Epidermal melanocyte (primary cell): ENCODE results near the gene RAPGEF1.
"Not testable (repeated sequence)": the region's sequence is repeated elsewhere in the genome, so short reads cannot be mapped to it uniquely, and the experiment has no call there.

ENCODE experiments used
- DNase-seq: peaks from one replicate; pipeline ENCODE4 v3.0.0; 2011; ENCODE audit warnings: low spot score; ENCODE audit not compliant: insufficient read length

The RAPGEF1 gene

GRCh38 chr9:131671133-131671520 is 68.7 kb downstream of the RAPGEF1 start:
- DNase-seq: no peak

DNA sequence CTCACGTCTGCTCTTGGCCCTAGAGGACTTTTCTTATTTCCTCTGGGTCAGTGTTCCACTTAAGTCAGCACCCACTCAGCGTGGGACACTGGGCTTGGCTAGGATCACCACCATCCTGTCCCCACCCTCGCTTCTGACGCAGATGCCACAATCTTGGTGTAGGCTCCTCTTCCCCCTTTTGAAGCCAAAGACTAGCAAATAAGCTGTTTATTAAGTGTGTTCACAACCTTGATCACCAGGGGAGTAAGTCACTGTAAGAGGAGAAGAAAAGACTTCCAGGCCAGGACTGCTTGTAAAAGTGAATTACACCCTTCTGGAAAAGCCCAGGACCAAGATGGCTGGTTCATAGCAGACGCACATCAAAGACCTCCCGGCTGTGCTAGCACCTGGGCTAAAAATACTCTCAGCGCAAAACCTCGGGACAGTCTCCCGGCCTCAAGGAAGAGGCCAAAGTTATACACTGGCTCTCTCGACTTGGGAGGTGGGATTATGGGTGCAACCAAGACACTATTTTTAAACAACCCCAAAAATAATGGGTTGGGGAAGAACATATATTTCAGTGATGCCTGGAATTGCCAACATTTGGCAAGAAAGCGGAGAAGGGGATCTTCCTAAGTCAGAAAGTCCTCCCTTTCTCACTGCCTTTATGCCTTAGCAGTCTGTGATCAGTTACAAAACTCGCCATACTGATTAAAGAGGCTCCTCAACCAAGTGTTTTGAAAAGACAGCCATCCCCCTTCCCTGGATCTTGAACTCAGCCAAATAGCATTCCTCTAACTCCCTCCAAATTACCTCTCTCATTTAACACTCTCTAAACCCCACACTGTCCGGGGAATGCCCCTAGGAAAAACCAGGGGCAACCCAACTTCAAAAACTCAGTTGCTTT is 69.4 kb downstream of the RAPGEF1 start:
- no peak for DNase-seq

DNA sequence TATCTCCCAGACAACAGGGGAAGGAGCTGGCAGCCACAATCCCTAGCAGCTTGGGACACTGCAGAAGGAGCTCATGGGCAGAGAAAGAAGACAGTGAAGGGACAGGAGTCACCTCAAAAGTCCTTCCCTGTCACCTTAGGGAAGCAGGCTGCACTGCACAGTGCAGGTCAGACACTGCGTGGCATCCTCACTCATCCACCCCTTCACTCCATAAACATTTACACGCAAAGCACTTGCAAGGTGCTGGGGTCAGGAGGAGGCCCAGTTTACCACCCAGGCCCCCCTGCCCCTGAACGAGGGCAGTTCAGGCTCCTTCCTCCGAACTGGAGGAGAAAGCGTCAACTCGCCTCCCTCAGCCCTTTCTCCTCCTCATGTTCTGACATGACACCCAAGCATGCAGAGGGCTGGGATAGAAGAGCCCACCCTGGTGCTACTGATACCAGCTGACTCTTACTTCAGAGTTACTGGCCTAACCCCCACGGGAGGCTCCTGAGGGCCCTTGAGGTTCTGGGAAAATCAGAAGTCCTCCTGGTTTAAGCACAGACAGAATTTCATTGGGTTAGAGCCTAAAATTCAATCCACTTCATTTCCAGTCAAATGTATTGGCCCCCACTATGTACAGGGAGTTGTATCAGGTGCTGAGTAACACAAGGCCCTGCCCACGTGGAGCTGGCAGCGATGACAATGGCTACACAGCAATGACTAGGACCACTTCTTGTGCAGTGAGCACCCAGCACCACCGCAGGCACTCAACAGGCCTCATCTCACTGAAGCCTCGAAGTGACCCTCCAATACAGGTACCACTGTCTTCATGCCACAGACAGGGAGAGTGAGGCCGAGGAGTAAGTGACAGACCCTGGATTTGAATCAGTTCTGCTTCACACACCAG is 70.4 kb downstream of the RAPGEF1 start:
- no peak for DNase-seq

DNA sequence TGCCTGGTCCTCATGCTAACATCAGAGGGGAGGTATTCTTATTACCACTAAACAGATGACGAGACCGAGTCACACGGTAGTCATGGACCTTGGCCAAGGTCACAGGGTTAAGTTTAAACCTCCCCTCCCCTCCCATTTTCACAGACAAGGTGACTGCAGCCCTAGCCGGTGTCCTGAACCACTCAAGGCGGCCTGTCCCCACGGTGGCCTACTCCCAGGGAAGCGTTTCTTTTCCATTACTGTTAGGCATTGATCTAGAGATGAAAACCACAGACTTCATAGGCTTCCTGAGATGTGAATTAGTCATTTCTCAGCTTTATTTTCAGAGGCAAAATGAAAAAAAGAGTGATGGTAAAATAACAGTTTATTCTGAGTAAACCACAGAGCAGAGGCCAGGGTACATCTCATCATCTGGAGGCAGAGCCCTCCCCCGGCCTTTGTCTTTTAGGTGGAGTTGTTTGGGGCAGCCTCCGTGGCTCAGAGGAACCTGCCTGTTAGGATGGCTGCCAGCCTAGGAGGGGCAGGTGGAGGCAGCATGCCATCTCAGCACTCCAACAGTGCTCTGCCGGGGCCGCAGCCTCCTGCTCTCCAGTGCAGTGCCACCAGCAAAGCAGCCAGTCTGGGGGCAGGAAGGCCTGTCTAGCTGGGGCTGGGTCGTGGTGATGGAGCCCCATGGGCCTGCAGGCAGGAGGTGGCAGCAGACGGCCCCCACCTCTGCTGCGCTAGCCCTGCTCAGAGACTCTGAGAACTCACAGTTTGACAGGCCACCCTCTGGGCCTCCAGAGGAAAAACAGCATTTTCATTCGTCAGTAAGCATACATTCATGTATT is 71.2 kb downstream of the RAPGEF1 start:
- no peak for DNase-seq

- DNase-seq: no peak
Observed at GRCh38 chr9:131668057-131668438, 71.8 kb downstream of the RAPGEF1 start.

- DNase-seq: no peak
Observed at GRCh38 chr9:131667576-131667975, 72.3 kb downstream of the RAPGEF1 start.

- no peak for DNase-seq
Observed at GRCh38 chr9:131666774-131667173, 73.1 kb downstream of the RAPGEF1 start.

DNA sequence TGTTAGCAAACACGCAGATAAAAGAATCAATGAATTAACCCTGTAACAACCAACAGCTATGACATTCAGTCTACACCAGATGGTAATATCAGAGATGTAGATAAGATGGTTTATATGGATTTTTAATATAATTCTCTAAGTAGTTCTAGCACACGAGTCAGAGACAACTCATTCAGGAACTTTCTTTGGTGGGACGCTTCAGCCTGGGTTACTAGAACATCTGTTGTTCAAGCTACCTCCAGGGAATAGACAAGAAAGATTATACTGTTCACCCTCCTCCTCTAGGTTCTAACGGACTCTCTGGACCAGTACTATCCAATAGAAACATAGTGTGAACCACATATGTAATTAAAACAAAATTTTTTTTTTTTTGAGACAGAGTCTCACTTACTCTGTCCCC is 73.8 kb downstream of the RAPGEF1 start:
- no peak for DNase-seq

DNA sequence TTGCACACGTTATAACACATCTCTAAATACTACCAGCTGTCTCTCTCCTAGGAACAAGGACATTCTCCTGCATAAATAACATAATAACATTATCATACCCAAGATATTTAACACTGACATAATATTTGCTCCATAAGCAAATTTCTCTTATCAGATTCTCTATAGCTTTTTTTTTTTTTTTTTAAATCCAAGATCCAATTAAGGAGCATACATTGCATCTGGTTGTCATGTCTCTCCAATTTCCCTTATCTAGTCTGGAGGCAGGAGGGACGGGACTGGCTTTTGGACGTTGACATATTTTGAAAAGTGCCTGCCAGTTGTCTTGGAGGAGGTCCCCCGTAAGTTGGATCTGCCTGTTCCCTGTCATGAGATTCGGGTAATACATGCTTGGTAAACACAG is 76.6 kb downstream of the RAPGEF1 start:
- DNase-seq: no peak

- not testable (repeated sequence) for DNase-seq
Observed at GRCh38 chr9:131662289-131662621, 77.6 kb downstream of the RAPGEF1 start.

- no peak for DNase-seq
Observed at GRCh38 chr9:131661568-131662288, 78.1 kb downstream of the RAPGEF1 start.

DNA sequence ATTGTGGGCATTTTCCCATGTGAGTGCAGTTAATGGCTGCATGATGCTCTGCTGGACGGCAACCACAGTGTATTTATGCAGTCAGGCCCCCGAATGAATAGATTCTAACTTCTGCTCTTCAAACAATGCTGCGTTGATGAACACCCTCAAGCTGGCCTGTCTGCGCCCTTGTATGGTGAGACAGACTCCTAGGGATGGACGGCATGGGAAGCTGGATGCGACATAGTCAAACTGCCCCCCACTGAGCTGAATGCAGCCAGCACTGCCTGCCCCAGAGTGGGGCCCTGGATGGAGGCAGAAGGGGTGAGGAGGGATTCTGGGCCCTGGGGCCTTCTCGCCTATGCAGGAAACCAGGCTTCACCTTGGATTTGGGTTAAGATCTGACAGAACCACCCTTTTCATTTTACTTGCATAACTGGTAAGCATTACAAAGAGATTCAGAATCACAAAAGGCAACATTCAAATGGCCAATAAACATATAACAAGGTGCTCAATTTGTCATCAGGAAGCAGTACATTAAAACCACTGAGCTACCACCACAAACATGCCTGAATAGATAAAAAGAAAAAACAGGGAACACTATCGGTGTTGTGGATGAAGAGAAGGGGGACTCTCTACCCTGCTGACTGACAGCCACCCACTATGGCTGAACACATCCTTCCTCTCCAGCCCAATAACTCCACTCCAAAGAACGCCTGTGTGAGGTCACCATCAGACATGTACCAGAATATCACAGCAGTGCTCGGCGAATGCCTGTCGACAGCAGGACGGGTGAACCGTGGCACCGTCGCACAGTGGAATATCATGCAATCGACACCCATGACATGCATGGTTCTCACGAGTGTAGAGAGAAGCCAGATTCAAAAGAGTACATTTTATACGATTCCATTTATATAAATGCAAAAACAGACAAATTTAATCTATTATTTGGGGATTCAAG is 79.1 kb downstream of the RAPGEF1 start:
- DNase-seq: peak; percentile 70

- no peak for DNase-seq
Observed at GRCh38 chr9:131658377-131659129, 81.3 kb downstream of the RAPGEF1 start.

DNA sequence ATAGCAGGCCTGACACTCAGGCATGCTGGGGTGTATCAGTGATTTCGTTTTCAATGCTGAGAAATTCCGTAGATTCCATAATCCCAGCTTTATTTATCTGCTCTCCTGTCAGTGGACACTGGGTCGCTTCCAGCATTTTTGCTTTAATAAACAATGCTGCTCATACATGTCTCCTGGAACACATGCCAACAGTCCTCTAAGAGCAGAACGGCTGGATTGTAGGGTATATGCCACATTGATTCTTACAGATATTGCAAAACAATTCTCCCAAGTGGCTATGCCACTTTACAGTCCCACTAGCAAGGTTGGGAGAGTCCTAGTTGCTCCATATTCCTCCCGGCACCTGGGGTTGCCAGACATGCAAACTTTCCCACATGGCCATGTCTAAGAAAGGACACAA is 81.9 kb downstream of the RAPGEF1 start:
- DNase-seq: no peak

DNA sequence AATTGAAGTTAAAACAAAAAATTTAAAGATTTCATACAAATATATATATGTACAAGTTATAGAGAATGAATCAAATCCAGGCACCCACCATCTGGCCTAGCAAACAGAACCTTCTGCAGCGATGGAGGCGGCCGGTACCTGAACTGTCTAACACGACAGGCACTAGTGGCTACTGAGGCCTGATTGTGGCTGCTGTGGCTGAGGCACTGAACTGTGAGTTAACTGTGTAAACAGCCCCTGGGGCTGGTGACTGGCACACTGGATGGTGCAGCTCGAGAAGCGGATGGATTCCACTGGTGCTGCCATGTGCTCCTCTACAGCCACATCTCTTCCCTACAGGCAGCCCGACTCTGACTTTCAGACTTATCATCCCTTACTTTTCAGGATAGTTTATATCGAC is 82.4 kb downstream of the RAPGEF1 start:
- DNase-seq: no peak

- no peak for DNase-seq
Observed at GRCh38 chr9:131657037-131657377, 82.9 kb downstream of the RAPGEF1 start.

- DNase-seq: no peak
Observed at GRCh38 chr9:131656356-131657036, 83.4 kb downstream of the RAPGEF1 start.

DNA sequence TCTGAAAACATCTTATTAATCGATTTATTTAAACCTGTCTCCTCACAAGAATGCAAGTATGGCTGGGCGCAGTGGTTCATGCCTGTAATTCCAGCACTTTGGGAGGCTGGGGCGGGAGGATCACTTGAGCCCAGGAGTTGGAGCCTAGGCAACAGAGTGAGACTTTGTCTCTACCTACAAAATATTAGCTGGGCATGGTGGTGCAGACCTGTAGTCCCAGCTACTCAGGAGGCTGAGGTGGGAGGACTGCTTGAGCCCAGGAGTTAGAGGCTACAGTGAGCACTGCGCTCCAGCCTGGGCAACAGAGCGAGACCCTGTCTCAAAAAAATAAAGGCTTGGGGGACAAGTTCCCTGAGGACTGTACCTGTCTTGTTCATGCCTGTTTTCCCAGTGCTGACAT is 85.5 kb downstream of the RAPGEF1 start:
- not testable (repeated sequence) for DNase-seq

DNA sequence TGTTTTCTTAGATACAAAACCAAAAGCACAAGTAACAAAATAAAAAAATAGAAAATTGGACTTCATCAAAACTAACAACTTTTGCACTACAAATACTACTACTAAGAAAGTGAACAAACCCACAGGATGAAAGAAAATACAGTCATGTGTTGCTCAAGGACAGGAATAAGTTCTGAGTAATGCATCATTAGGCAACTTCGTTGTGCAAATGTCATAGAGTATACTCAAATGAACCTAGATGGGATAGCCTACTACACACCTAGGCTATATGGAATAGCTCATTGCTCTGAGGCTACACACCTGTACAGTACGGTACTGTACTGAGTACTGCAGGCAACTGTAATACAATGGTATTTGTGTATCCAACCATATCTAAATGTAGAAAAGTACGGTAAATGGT is 88.3 kb downstream of the RAPGEF1 start:
- DNase-seq: no peak
